ENCODE data around the gene FBLN7. TPM values are rescaled to one million over a fixed set of nuclear protein-coding genes. Genes with fewer than 3 reads are reported as not detected.

The FBLN7 gene
- total RNA-seq, 6 experiments from 2014 or later = 1.9 to 8.0 (median 7.2) TPM

DNA sequence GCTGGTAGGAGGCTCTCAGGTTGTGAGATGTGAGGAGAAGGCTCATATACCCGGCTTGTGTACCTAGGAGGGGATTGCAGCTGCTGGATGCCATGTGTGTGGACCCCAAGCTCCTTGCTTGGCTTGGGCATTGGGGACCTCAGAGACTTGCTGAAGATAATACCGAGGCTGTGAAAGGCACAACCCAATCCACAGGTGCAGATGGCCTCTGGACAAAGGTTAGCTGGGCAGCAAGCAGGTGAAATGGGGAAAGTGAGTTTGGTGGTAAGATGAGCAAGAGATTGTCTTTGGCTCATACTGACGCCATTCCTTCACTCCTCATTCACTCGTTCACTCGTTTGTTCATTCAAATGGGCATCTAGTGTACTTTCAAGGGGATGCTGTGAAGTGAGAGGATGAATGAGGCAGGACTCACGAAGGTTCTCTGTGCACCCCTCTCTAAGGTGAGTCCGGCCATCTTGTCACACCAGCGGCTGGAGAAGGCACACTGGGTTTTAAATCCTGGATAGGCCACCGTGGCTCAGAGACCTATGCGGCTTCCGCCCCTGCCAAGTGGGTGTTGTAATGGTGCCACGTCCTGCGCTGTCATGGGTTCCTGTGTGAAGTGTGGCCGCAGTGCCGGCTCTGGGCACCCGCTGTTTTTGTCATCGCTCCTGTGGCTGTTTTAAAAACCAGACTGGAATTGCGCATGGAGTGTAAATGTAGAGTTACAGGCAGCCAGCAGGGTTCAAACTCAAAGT lies 13.7 kb downstream of the FBLN7 start:
- H3K36me3 Mint-ChIP-seq (ENCODE audit: low read depth) = peaks cover 18% of the 10 kb centered on the region
- H3K4me3 Mint-ChIP-seq = no peak overlapping the region
- TF ChIP-seq CTCF (IDR thresholded peaks at IDR 0.05) = no peak
- peaks cover 49% of the 10 kb centered on the region for H3K4me1 Mint-ChIP-seq (ENCODE audit: low read depth)
- DNase-seq = no peak
- H3K27ac Mint-ChIP-seq = peak overlapping the region; percentile 97
- no peaks in the 10 kb centered on the region for H3K9me3 Mint-ChIP-seq
- H3K27me3 Mint-ChIP-seq (ENCODE audit: insufficient read depth) = peaks cover 6% of the 10 kb centered on the region; the same call in 1 of the 2 replicates

DNA sequence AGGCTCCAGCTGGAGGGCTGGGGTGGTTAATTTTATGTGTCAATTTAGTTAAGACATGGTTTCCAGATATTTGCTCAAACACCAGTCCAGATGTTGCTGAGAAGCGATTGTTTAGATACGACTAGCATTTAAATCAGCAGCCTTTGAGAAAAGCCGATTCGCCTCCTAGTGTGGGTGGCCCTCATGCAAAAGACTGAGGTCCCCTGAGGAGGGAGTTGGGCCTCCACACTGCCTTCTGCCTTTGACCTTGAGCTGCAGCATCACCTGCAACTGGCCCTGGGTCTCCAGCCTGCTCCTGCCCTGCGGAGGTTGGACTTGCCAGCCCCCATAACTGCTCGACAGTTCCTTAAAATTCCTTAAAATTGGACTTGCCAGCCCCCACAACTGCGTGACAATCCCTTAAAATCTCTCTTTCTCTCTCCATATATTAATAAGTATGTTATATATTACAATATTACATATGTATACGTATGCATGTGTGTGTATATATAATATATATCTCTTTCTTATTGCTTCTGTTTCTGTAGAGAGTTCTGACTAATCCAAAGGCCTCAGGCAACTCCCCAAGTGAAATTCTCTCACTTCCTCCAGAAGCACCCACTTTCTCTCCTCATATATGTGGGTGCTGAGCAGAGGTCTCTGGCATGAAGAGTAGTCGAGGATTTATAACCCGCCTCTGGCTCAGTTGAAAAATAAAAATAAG lies 14.4 kb downstream of the FBLN7 start:
- Mint-ChIP-seq H3K4me3 (no peak overlapping the region; the same call in 1 of the 2 replicates), H3K9me3 (no peaks in the 10 kb centered on the region), H3K27me3 (ENCODE audit: insufficient read depth) (peaks cover 6% of the 10 kb centered on the region; the same call in 1 of the 2 replicates), H3K36me3 (ENCODE audit: low read depth) (peaks cover 14% of the 10 kb centered on the region), H3K4me1 (ENCODE audit: low read depth) (peaks cover 49% of the 10 kb centered on the region), H3K27ac (peak overlapping the region; percentile 74; the same call in 1 of the 2 replicates)
- no peak for DNase-seq
- no peak for TF ChIP-seq CTCF (IDR thresholded peaks at IDR 0.05)

GRCh38 chr2:112153179-112153490 lies 14.9 kb downstream of the FBLN7 start:
- Mint-ChIP-seq H3K9me3 (no peaks in the 10 kb centered on the region), H3K4me3 (no peak overlapping the region; the same call in 1 of the 2 replicates), H3K27ac (peak overlapping the region; percentile 74), H3K36me3 (ENCODE audit: low read depth) (peaks cover 11% of the 10 kb centered on the region), H3K27me3 (ENCODE audit: insufficient read depth) (peaks cover 6% of the 10 kb centered on the region; the same call in 1 of the 2 replicates), H3K4me1 (ENCODE audit: low read depth) (peaks cover 45% of the 10 kb centered on the region)
- DNase-seq = peak; percentile 6
- TF ChIP-seq CTCF (IDR thresholded peaks at IDR 0.05) = no peak

DNA sequence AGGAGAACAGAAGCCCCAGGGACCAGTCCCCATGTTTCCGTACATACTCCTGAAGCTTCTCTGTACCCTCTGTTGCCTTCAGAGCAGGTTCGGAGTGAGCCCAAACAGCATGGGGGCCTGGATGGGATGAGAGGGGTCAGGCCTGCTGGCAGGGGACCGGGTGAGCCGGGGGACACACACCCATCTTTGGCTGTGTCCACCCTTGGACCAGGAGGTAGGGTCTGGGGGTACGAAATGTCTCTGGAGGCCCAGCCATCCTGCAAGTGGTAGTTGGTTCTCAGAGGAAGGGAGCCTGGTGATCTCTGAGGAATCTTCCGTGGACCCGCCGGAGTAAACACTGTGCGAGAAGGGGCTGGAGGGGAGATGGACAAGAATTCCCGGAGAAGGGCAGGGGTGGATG lies 15.3 kb downstream of the FBLN7 start:
- no peak for TF ChIP-seq CTCF (IDR thresholded peaks at IDR 0.05)
- DNase-seq = no peak
- H3K4me1 Mint-ChIP-seq (ENCODE audit: low read depth) = peaks cover 42% of the 10 kb centered on the region
- H3K27me3 Mint-ChIP-seq (ENCODE audit: insufficient read depth) = peaks cover 6% of the 10 kb centered on the region; the same call in 1 of the 2 replicates
- peaks cover 7% of the 10 kb centered on the region for H3K36me3 Mint-ChIP-seq (ENCODE audit: low read depth)
- H3K27ac Mint-ChIP-seq = peak overlapping the region; percentile 74
- no peaks in the 10 kb centered on the region for H3K9me3 Mint-ChIP-seq
- no peak overlapping the region; the same call in 1 of the 2 replicates for H3K4me3 Mint-ChIP-seq

- TF ChIP-seq CTCF (IDR thresholded peaks at IDR 0.05) = no peak
- DNase-seq = no peak
- Mint-ChIP-seq H3K27ac (no peak overlapping the region), H3K9me3 (no peaks in the 10 kb centered on the region), H3K36me3 (ENCODE audit: low read depth) (peaks cover 3% of the 10 kb centered on the region), H3K27me3 (ENCODE audit: insufficient read depth) (peaks cover 6% of the 10 kb centered on the region; the same call in 1 of the 2 replicates), H3K4me1 (ENCODE audit: low read depth) (peaks cover 32% of the 10 kb centered on the region), H3K4me3 (no peak overlapping the region)
Measured at GRCh38 chr2:112154246-112155117, 16.3 kb downstream of the FBLN7 start.
